Rectal smooth muscle tissue (tissue), 1 donor: ENCODE data around the gene KIF21A.
"Not testable (repeated sequence)": the region's sequence is repeated elsewhere in the genome, so short reads cannot be mapped to it uniquely, and the experiment has no call there.

Source experiments
- H3K27ac ChIP-seq: one replicate; pipeline ENCODE4 v1.7.0; 2013; ENCODE audit warnings: low read depth, low read length, inconsistent platforms
- H3K27me3 ChIP-seq: one replicate; pipeline ENCODE4 v1.7.0; 2013; ENCODE audit warnings: low read length; ENCODE audit not compliant: control insufficient read depth, insufficient read depth
- H3K36me3 ChIP-seq: one replicate; pipeline ENCODE4 v1.7.0; 2013; ENCODE audit warnings: low read length; ENCODE audit not compliant: control insufficient read depth, insufficient read depth
- H3K4me1 ChIP-seq: one replicate; pipeline ENCODE4 v1.7.0; 2013; ENCODE audit warnings: low read length; ENCODE audit not compliant: control insufficient read depth, insufficient read depth
- H3K4me3 ChIP-seq: one replicate; pipeline ENCODE4 v1.7.0; 2013; ENCODE audit warnings: low read length
- H3K9ac ChIP-seq: one replicate; pipeline ENCODE4 v1.7.0; 2013; ENCODE audit warnings: low read length

KIF21A gene

GRCh38 chr12:39309516-39309915 lies 133.4 kb downstream of the KIF21A start:
- no peak overlapping the region for H3K27ac ChIP-seq
- H3K9ac ChIP-seq, result no peak overlapping the region
- no peaks in the 10 kb centered on the region for H3K4me1 ChIP-seq
- H3K27me3 ChIP-seq, result no peaks in the 10 kb centered on the region
- H3K36me3 ChIP-seq, result no peaks in the 10 kb centered on the region
- H3K4me3 ChIP-seq, result no peak overlapping the region

GRCh38 chr12:39301422-39301821 lies 141.5 kb downstream of the KIF21A start:
- Histone ChIP-seq H3K4me3 (no peak overlapping the region), H3K36me3 (no peaks in the 10 kb centered on the region), H3K27me3 (no peaks in the 10 kb centered on the region), H3K9ac (no peak overlapping the region), H3K27ac (no peak overlapping the region), H3K4me1 (no peaks in the 10 kb centered on the region)

GRCh38 chr12:39300799-39301198 lies 142.1 kb downstream of the KIF21A start:
- H3K27me3 ChIP-seq, result no peaks in the 10 kb centered on the region
- no peaks in the 10 kb centered on the region for H3K36me3 ChIP-seq
- H3K9ac ChIP-seq, result no peak overlapping the region
- H3K27ac ChIP-seq, result no peak overlapping the region
- H3K4me1 ChIP-seq, result no peaks in the 10 kb centered on the region
- H3K4me3 ChIP-seq, result no peak overlapping the region

DNA sequence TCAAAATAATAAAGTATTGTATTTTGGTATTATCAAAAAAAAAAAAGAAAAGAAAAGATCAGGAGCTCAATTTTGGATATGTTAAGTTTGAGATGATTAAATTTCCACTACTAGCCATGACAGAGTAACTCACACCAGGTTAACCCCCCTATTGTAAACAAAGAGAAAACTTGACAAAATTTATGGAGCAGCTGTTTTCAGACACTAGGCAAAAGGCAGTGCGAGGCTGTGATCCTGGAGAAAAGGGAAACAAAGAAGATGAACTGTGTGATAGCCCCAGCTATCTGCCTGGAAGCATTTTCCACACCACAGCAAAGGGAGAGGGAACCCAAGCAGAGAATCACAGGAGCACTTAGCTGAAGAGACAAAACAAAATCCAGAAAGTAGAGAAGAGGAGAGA lies 145.0 kb downstream of the KIF21A start:
- no peaks in the 10 kb centered on the region for H3K27me3 ChIP-seq
- H3K36me3 ChIP-seq, result no peaks in the 10 kb centered on the region
- no peak overlapping the region for H3K27ac ChIP-seq
- H3K9ac ChIP-seq, result no peak overlapping the region
- H3K4me1 ChIP-seq, result no peaks in the 10 kb centered on the region
- H3K4me3 ChIP-seq, result no peak overlapping the region

DNA sequence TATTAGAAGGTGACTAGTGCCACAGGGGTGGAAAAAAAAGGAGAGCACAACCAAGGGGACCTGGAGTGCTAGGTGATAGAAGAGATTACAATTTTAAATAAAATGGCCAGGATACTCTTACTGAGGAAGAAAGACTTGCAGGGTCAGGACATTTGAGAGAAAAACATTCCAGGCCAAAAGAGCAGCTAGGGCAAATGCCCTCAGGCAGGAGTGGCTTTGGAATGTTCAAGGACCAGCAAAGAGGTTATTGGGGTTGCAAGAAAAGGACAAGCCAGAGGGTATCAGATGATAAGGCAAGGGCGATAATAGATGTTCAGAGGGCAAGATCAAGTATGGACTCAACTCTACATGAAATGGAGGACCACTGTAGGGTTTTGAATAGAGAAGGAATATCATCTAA lies 146.4 kb downstream of the KIF21A start:
- no peaks in the 10 kb centered on the region for H3K4me1 ChIP-seq
- H3K27me3 ChIP-seq, result no peaks in the 10 kb centered on the region
- no peak overlapping the region for H3K9ac ChIP-seq
- no peak overlapping the region for H3K27ac ChIP-seq
- no peak overlapping the region for H3K4me3 ChIP-seq
- H3K36me3 ChIP-seq, result no peaks in the 10 kb centered on the region

DNA sequence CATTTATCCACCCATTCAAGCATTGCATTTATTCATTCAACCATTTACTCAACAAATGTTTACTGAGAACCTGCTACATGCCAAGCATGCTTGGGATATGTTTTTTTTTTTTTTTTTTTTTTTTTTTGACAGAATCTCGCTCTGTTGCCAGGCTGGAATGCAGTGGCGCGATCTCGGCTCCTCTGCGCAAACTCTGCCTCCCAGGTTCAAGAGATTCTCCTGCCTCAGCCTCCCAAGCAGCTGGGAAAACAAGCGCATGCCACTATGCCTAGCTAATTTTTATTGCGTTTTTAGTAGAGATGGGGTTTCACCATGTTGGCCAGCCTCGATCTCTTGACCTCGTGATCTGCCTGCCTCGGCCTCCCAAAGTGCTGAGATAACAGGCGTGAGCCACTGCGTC lies 147.3 kb downstream of the KIF21A start:
- not testable (repeated sequence) for H3K4me1 ChIP-seq, H3K36me3 ChIP-seq, H3K4me3 ChIP-seq, H3K9ac ChIP-seq, H3K27me3 ChIP-seq, H3K27ac ChIP-seq

DNA sequence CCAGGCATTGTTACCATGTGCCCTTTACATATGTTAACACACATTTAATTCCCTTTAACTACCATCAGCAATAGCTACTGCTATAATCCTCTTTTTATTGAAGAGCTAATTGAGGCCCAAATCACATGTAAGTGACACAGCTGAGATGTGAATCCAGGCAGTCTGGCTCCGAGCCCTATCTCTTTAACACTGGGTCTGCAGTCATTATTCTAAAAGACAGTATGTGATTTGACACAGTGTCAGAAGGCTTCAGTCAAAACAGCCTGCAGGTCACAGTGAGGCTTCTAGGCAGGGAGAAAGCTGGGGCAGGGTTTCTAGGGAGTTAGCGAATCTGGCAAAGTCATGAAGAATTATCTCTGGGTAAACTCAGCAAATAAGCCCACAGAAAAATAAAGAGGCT lies 148.2 kb downstream of the KIF21A start:
- no peaks in the 10 kb centered on the region for H3K4me1 ChIP-seq
- H3K36me3 ChIP-seq, result no peaks in the 10 kb centered on the region
- H3K9ac ChIP-seq, result no peak overlapping the region
- no peak overlapping the region for H3K27ac ChIP-seq
- H3K27me3 ChIP-seq, result no peaks in the 10 kb centered on the region
- no peak overlapping the region for H3K4me3 ChIP-seq

DNA sequence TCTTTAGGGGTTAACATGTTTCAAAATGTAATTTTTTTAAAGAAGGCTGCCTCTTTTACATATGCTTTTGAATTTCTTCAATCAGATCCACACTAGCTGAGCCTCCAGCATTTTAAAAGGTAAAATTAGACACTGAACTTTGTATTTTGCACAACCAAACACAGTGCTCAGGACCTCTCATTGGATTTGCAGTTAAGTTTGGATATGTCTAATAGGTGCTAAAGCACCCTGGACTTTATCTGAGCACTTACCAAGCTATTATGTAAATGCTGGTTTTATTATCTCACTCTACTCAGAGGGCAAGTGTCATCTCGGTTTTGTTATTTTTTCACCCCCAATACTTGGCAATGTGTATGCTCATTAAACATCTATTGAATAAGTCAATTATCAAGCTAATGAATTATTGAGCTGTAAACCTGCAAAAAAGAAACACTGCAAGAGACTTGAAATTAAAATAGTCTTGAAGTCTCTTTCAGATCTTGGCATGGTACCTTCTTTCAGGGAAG lies 150.7 kb downstream of the KIF21A start:
- no peak overlapping the region for H3K27ac ChIP-seq
- no peaks in the 10 kb centered on the region for H3K27me3 ChIP-seq
- no peaks in the 10 kb centered on the region for H3K4me1 ChIP-seq
- no peak overlapping the region for H3K9ac ChIP-seq
- H3K4me3 ChIP-seq, result no peak overlapping the region
- H3K36me3 ChIP-seq, result no peaks in the 10 kb centered on the region

- no peaks in the 10 kb centered on the region for H3K4me1 ChIP-seq
- H3K36me3 ChIP-seq, result no peaks in the 10 kb centered on the region
- H3K9ac ChIP-seq, result no peak overlapping the region
- no peak overlapping the region for H3K4me3 ChIP-seq
- no peaks in the 10 kb centered on the region for H3K27me3 ChIP-seq
- no peak overlapping the region for H3K27ac ChIP-seq
These were observed 155.1 kb downstream of the KIF21A start for GRCh38 chr12:39287817-39288216.

DNA sequence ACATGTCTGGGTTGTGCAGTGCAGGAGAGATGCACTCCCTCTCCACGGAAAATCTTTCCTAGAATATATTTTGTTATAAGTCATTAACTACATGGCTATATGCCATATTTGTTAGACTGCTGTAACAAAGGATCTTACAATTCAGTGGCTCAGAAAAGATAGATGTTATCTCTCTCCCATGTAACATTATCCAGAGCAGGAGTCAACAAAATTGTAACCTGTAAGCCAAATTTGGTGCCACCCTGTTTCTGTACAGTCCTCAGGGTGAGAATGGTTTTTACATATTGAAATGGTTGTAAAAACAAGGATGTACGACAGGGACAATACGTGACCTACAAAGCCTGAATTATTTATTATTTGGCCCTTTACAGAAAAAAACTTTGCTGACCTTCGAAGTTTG lies 155.5 kb downstream of the KIF21A start:
- H3K4me3 ChIP-seq, result no peak overlapping the region
- no peak overlapping the region for H3K27ac ChIP-seq
- H3K36me3 ChIP-seq, result no peaks in the 10 kb centered on the region
- H3K4me1 ChIP-seq, result no peaks in the 10 kb centered on the region
- H3K27me3 ChIP-seq, result no peaks in the 10 kb centered on the region
- H3K9ac ChIP-seq, result no peak overlapping the region

DNA sequence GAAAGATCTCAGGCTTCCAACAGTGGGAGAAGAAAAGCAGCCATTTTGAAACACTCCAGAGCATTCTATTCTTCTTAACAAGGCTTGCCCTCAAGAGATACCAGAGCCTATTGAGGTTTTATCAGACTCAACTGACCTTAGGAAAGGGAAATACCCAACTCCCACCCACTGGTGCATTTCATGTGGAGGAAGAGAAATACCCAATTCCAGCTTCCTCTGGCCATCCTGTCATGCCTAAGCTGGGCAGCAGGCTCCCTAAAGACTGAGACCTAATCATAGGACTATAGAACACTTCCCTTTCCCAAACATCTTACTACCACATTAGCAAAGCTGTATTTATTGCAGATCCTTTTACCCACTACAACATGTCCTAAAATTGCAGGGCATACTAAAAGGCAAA lies 164.5 kb downstream of the KIF21A start:
- Histone ChIP-seq H3K36me3 (no peaks in the 10 kb centered on the region), H3K9ac (no peak overlapping the region), H3K4me1 (no peaks in the 10 kb centered on the region), H3K27ac (no peak overlapping the region), H3K4me3 (no peak overlapping the region), H3K27me3 (no peaks in the 10 kb centered on the region)

DNA sequence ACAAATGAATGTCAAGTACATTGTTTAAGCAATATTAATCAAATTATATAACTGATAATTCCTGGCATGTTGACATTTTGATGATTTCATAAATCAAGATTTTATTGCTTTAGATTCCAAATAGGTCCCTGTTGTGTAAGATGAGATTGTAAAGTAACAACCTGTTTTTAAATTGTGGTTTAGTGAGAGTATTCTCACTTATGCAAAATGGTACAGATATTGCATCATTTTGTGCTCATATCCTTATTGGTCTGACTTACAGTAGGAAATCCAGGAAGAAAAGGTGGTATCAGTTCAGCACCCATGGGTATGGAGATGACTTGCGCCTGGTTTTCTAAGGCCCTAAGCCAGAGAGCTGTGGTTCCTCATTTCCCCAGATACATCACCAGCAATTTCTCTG lies 165.5 kb downstream of the KIF21A start:
- no peaks in the 10 kb centered on the region for H3K4me1 ChIP-seq
- no peaks in the 10 kb centered on the region for H3K36me3 ChIP-seq
- H3K27ac ChIP-seq, result no peak overlapping the region
- H3K27me3 ChIP-seq, result no peaks in the 10 kb centered on the region
- H3K9ac ChIP-seq, result no peak overlapping the region
- no peak overlapping the region for H3K4me3 ChIP-seq

- H3K27me3 ChIP-seq, result no peaks in the 10 kb centered on the region
- H3K4me3 ChIP-seq, result no peak overlapping the region
- no peaks in the 10 kb centered on the region for H3K36me3 ChIP-seq
- H3K9ac ChIP-seq, result no peak overlapping the region
- no peaks in the 10 kb centered on the region for H3K4me1 ChIP-seq
- H3K27ac ChIP-seq, result no peak overlapping the region
These were observed 167.1 kb downstream of the KIF21A start for GRCh38 chr12:39275846-39276245.
